Peyer's patch (tissue), 4 donors: ENCODE results near the gene SIRPA. TPM values are rescaled to one million over a fixed set of nuclear protein-coding genes. Genes with fewer than 3 reads are reported as not detected.

ENCODE experiments used
- DNase-seq, 3 donors: peaks; one replicate each; pipeline ENCODE4 v3.0.0-alpha.2; 2017 to 2019
- H3K27ac ChIP-seq, 4 donors: fragments of 200-600 bp; sonication (generic); one replicate each; pipeline ENCODE4 v1.5.1; 2016 to 2019
- H3K27me3 ChIP-seq, 2 donors: fragments of 200-600 bp; sonication (generic); one replicate each; pipeline ENCODE4 v1.5.1; 2019
- H3K36me3 ChIP-seq, 3 donors: fragments of 200-600 bp; sonication (generic); one replicate each; pipeline ENCODE4 v1.5.1; 2016 to 2019
- H3K4me1 ChIP-seq, 4 donors: fragments of 200-600 bp; sonication (generic); one replicate each; pipeline ENCODE4 v1.5.1; 2016 to 2019
- H3K4me3 ChIP-seq, 4 donors: fragments of 200-600 bp; sonication (generic); 1 replicate in 3 of 4; 2 replicates in 1 of 4; pipeline ENCODE4 v1.5.1; 2016 to 2019; ENCODE audit warnings: mild to moderate bottlenecking in 1 of 4
- H3K9me3 ChIP-seq, 4 donors: fragments of 200-600 bp; sonication (generic); one replicate each; pipeline ENCODE4 v1.5.1; 2016 to 2019; ENCODE audit warnings: mild to moderate bottlenecking in 1 of 4
- CTCF ChIP-seq, 6 experiments: fragments of 450-650 bp in 4 of 6; fragments of 200-600 bp in 2 of 6; sonication (generic) in 1 of 6; IDR thresholded peaks; one replicate each; pipeline ENCODE4 v1.5.1; 2017 to 2019; ENCODE audit warnings: antibody characterized with exemption in 6 of 6, mild to moderate bottlenecking in 3 of 6, moderate library complexity in 1 of 6
- POLR2A ChIP-seq, 2 donors: fragments of 450-650 bp; IDR thresholded peaks; one replicate each; pipeline ENCODE4 v1.5.1; 2017; ENCODE audit warnings: antibody characterized with exemption in 2 of 2, mild to moderate bottlenecking in 2 of 2, moderate library complexity in 2 of 2
- total RNA-seq, 4 donors: library from RNA; depleted of rRNA; stranded (reverse); fragments of >200 nt; gene quantifications; one replicate each; pipeline ENCODE4 v1.1.0, GENCODE V29; 2016

The SIRPA gene
- total RNA-seq, 4 donors from 2014 or later: 18.2 to 38.2 (median 26.3) TPM

- Histone ChIP-seq H3K4me1 (peaks cover 0 to 23% (median 14%) of the 10 kb centered on the region in 4 donors), H3K4me3 (peak overlapping the region; percentile 66 to 90 (median 79))
- peak in 1 of 3 donors; percentile 82 for DNase-seq
These were observed 696 bp upstream of the SIRPA start for GRCh38 chr20:1894471-1894950.

GRCh38 chr20:1895674-1896483 is 672 bp downstream of the SIRPA start:
- Histone ChIP-seq H3K9me3 (no peaks in the 10 kb centered on the region), H3K27ac (peak overlapping the region; percentile 76 to 94 (median 87)), H3K36me3 (no peaks in the 10 kb centered on the region), H3K27me3 (no peaks in the 10 kb centered on the region), H3K4me1 (peaks cover 0 to 23% (median 14%) of the 10 kb centered on the region in 4 donors), H3K4me3 (peak overlapping the region; percentile 66 to 90 (median 79))
- TF ChIP-seq POLR2A (IDR thresholded peaks at IDR 0.05): no peak
- peak in 2 of 3 donors; percentile 55 to 65 for DNase-seq

More at GRCh38 chr20:1894471-1894950, 696 bp upstream of the SIRPA start:
- H3K36me3 ChIP-seq: no peaks in the 10 kb centered on the region
- TF ChIP-seq CTCF (IDR thresholded peaks at IDR 0.05) (peak in 2 of 6 experiments; percentile 10 to 12), POLR2A (IDR thresholded peaks at IDR 0.05) (peak; percentile 33 to 58)
- H3K27ac ChIP-seq: peak overlapping the region; percentile 76 to 94 (median 87)
- H3K27me3 ChIP-seq: no peaks in the 10 kb centered on the region
- no peaks in the 10 kb centered on the region for H3K9me3 ChIP-seq

- peaks cover 0 to 23% (median 14%) of the 10 kb centered on the region in 4 donors for H3K4me1 ChIP-seq
These were observed 1.5 kb downstream of the SIRPA start for GRCh38 chr20:1896484-1897258.

GRCh38 chr20:1897541-1897940 is 2.3 kb downstream of the SIRPA start:
- peak in 2 of 3 donors; percentile 62 to 63 for DNase-seq
- Histone ChIP-seq H3K27ac (peak overlapping the region; percentile 47 to 86 (median 59)), H3K36me3 (no peaks in the 10 kb centered on the region), H3K27me3 (no peaks in the 10 kb centered on the region), H3K4me3 (no peak overlapping the region), H3K4me1 (peaks cover 0 to 23% (median 14%) of the 10 kb centered on the region in 4 donors), H3K9me3 (no peaks in the 10 kb centered on the region)
- no peak for TF ChIP-seq CTCF (IDR thresholded peaks at IDR 0.05)
- TF ChIP-seq POLR2A (IDR thresholded peaks at IDR 0.05): no peak

More at GRCh38 chr20:1896484-1897258, 1.5 kb downstream of the SIRPA start:
- no peaks in the 10 kb centered on the region for H3K27me3 ChIP-seq
- H3K36me3 ChIP-seq: no peaks in the 10 kb centered on the region
- DNase-seq: no peak
- H3K4me3 ChIP-seq: peak overlapping the region in 3 of 4 donors; percentile 66 to 87 (median 71)
- no peaks in the 10 kb centered on the region for H3K9me3 ChIP-seq
- H3K27ac ChIP-seq: peak overlapping the region in 3 of 4 donors; percentile 47 to 86 (median 68)
- no peak for TF ChIP-seq CTCF (IDR thresholded peaks at IDR 0.05)
- no peak for TF ChIP-seq POLR2A (IDR thresholded peaks at IDR 0.05)

- Histone ChIP-seq H3K27me3 (no peaks in the 10 kb centered on the region), H3K27ac (peak overlapping the region; percentile 47 to 86 (median 59)), H3K4me3 (no peak overlapping the region), H3K36me3 (no peaks in the 10 kb centered on the region), H3K9me3 (no peaks in the 10 kb centered on the region), H3K4me1 (peaks cover 0 to 21% (median 14%) of the 10 kb centered on the region in 4 donors)
- DNase-seq: peak in 2 of 3 donors; percentile 76
- TF ChIP-seq CTCF (IDR thresholded peaks at IDR 0.05) (no peak), POLR2A (IDR thresholded peaks at IDR 0.05) (no peak)
These were observed 2.8 kb downstream of the SIRPA start for GRCh38 chr20:1897965-1898464.
